C4-2B (cell line): ENCODE results near the gene INPP4B.

ENCODE experiments used
- H3K27ac ChIP-seq: fragments of 450-650 bp; 2 replicates; pipeline ENCODE4 v1.5.1; 2017
- CTCF ChIP-seq: fragments of 450-650 bp; conservative IDR thresholded peaks from 2 replicates; pipeline ENCODE4 v1.5.1; 2017; ENCODE audit warnings: mild to moderate bottlenecking
- ZFX ChIP-seq: fragments of 450-650 bp; IDR thresholded peaks from 2 replicates; pipeline ENCODE4 v1.6.1; 2017

INPP4B gene

DNA sequence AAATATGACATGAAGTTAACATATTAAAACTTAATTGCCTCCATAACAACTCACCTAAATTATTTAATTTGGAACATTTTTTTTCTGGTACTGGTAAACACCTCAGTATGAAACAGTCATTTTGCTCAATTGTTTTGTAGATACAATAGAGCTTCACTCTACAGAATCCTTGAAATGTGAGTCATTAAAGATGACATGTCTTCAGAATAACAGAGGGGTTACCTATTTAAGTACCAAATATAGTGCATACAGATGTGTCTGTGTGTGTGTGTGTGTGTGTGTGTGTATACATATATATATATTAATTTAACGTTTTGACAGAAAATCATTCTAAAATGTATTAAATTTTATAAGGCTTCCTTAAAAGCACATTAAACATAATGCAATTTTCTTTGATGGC is 297.6 kb downstream of the INPP4B start:
- no peak overlapping the region for H3K27ac ChIP-seq
- TF ChIP-seq ZFX: no peak
- TF ChIP-seq CTCF: no peak

- TF ChIP-seq ZFX (no peak), CTCF (no peak)
- no peak overlapping the region for H3K27ac ChIP-seq
These were observed 298.1 kb downstream of the INPP4B start for GRCh38 chr4:142547974-142548373.

- H3K27ac ChIP-seq: no peak overlapping the region
These were observed 301.5 kb downstream of the INPP4B start for GRCh38 chr4:142544594-142544993.

DNA sequence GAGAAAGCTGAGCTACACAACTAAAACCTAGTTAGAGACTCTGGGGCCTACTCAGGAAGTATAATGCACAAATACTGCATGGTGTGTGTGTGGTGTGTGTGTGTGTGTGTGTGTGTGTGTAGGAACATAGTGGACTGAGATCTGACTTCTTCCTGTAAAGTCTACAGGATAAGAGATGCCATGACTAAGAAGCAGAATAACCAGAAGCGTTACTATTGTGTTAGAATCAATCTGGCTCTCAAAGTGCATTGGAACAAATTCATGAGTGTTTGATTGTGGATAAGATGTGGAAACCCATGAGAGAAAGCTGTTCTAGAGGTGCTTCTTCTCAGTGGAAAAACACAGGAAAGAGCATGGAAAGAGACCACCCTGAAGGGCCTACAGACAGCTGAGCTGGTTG is 302.1 kb downstream of the INPP4B start:
- TF ChIP-seq ZFX (no peak), CTCF (no peak)
- H3K27ac ChIP-seq: no peak overlapping the region

More at GRCh38 chr4:142544594-142544993, 301.5 kb downstream of the INPP4B start:
- TF ChIP-seq ZFX (no peak), CTCF (no peak)

DNA sequence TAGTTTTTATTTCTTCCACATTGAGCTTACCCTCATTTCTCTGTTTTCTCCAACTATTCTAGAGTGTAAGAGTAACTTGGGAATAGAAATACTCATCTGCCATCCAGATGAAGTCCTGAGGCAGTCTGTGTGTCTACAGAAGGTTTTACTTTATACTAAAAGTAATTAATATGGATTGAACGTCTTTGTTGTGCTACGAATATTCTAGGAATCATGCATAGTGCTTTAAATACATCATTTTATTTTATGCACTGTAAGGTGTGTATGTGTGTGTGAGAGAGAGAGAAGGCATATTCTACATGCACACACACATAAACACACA is 305.7 kb downstream of the INPP4B start:
- H3K27ac ChIP-seq: no peak overlapping the region
- TF ChIP-seq CTCF (no peak), ZFX (no peak)

DNA sequence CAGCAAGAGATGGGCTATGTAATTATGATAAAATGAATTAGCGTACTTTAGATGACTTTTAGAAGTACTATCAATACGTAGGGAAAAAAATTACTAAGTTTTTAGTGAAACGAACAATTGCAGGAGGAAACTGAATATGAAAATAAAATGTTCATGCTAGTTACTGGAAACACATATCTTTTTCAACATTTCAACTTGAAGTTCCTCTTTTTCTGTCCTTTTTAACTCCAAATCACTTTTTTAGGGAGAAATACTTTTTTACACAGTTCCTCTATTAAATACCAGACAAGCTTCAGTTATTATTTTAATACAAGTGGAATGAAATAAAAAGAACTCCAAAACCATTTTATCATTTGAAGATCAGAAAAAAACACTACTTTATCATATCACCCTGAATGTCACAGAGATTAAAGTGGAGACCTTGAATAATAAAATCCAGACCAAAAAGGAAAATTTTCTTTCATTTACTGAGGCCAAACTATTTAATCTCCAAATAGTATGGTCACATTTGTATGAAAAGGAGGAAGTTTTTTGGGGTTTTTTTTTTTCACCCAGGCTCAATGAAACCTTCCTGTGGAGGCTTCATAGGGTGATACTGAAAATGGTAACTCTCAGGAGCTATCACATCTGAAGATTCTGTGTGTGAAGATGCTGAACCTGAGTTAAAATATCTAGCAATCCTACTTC is 306.2 kb downstream of the INPP4B start:
- H3K27ac ChIP-seq: no peak overlapping the region
- TF ChIP-seq ZFX: no peak

DNA sequence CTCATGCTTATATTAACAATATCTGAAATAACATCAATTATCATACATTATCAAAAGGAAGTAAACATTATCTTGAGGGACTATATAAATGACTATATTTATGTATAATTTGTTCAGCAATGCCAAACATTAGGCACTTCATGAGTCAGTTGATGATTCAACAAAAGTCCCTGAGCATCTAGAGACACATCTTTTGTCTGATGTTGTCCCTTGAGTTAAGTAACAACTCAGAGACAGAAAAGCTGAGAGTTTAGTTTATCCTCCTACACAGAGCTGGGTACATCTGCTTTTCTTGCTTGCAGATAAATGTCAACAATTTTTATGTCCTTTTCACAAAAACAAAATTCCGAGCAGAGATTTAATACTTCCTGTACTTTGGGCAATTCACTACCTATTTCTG is 311.1 kb downstream of the INPP4B start:
- H3K27ac ChIP-seq: no peak overlapping the region
- TF ChIP-seq CTCF (no peak), ZFX (no peak)

GRCh38 chr4:142532054-142532453 is 314.0 kb downstream of the INPP4B start:
- TF ChIP-seq ZFX: no peak
- TF ChIP-seq CTCF: no peak
- no peak overlapping the region for H3K27ac ChIP-seq
